HL-60 (cell line): ENCODE results near the gene FAM107B.

Source experiments
- GABPA ChIP-seq: IDR thresholded peaks from 2 replicates; pipeline ENCODE4 v1.6.1; 2012; ENCODE audit warnings: low read depth
- POLR2AphosphoS5 ChIP-seq: IDR thresholded peaks from 2 replicates; pipeline ENCODE4 v1.6.1; 2012; ENCODE audit warnings: low read depth
- REST ChIP-seq: IDR thresholded peaks from 2 replicates; pipeline ENCODE4 v1.6.1; 2012; ENCODE audit warnings: low read depth; ENCODE audit not compliant: insufficient replicate concordance
- TF ChIP-seq, protein P1 (sequence below): IDR thresholded peaks from one replicate; pipeline ENCODE4 v1.5.1; 2011; ENCODE audit warnings: low read length, control low read depth, inconsistent platforms; ENCODE audit not compliant: insufficient read depth

GRCh38 chr10:14618674-14619073, 156.0 kb downstream of the FAM107B start:
- TF ChIP-seq, protein P1, sequence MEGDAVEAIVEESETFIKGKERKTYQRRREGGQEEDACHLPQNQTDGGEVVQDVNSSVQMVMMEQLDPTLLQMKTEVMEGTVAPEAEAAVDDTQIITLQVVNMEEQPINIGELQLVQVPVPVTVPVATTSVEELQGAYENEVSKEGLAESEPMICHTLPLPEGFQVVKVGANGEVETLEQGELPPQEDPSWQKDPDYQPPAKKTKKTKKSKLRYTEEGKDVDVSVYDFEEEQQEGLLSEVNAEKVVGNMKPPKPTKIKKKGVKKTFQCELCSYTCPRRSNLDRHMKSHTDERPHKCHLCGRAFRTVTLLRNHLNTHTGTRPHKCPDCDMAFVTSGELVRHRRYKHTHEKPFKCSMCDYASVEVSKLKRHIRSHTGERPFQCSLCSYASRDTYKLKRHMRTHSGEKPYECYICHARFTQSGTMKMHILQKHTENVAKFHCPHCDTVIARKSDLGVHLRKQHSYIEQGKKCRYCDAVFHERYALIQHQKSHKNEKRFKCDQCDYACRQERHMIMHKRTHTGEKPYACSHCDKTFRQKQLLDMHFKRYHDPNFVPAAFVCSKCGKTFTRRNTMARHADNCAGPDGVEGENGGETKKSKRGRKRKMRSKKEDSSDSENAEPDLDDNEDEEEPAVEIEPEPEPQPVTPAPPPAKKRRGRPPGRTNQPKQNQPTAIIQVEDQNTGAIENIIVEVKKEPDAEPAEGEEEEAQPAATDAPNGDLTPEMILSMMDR: no peak
- no peak for TF ChIP-seq REST
- TF ChIP-seq POLR2AphosphoS5: no peak
- no peak for TF ChIP-seq GABPA
